CD4-positive, alpha-beta T cell treated with Interleukin-2 at 100 ng/mL for 4 hours (primary cell): ENCODE results near the gene TRABD2A.
"Not testable (repeated sequence)": the region's sequence is repeated elsewhere in the genome, so short reads cannot be mapped to it uniquely, and the experiment has no call there.

Experiments
- DNase-seq: peaks from one replicate; pipeline ENCODE4 v3.0.0-alpha.2; 2020; ENCODE audit warnings: low spot score

TRABD2A gene

DNA sequence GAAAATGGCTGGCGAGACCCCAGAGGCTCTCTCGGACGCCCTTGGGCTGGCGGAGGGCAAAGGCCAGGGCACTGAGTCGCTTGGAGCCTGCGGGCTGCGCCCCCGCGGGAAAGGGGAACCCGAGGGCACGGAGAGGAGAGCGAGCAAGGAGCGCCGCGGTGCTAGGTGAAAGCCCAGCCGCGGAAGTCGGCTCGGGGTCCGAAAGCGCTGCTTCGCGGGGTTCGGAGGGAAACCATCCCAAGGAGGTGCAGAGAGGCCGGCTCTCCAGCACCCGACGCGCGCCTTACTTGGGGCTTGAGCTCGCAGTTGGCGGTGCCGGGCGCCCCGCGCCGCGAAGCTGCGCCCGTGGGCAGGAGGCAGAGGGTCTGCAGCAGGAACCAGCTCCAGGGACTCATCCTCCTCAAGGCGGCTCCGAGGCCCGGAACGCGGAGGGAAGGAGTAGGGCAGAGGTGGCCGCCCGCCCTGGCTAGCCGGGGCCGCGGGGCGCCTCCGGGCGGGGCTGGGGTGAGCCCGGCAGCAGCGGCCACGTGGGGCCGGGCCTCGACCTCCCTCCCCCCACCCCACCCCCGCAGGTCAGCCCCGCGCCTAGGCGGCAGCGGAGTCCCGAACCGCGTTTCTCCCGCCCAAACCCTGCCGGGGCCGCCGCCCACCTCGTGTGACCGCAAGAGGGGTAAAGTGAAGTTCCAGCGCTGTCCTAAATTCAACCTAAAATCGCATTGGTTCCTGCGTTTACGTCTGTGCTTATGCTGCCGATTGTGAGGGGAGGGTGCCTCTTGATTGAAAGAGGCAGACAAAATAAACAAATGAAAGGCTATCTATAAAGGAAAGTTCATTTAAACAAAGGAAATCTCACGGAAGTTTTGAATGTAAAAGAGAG lies at the start of gene TRABD2A:
Gene TRABD2A, minus strand, starts transcription at position 440 of the 877 bp plus-strand sequence. Its CDS starts 45 bp downstream, at position 395.
- DNase-seq = peak; percentile 47

GRCh38 chr2:84927275-84927627 lies 46.4 kb upstream of the TRABD2A start:
- DNase-seq = no peak

GRCh38 chr2:84925724-84926376 lies 45.0 kb upstream of the TRABD2A start:
- peak; percentile 98 for DNase-seq

DNA sequence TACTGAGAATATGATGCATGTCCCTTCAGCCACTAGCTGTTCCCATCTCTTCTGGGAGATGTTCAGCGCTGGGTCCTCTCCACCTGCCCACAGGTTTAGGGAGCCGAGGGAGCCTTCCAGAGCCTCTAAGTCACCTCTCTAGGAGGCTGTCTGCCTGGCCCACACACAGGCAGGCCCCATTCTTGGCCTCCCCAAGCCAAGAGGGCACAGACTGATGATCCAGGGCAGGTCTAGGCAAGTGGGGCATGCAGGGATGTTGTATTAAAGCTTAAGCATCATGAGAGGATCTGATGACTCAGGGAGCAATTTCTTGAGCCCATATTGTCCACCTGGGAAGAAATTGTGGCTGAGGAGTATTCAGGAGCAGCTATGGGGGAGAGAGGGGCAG lies 44.4 kb upstream of the TRABD2A start:
- DNase-seq = no peak

GRCh38 chr2:84924173-84925106 lies 43.6 kb upstream of the TRABD2A start:
- peak; percentile 74 for DNase-seq

DNA sequence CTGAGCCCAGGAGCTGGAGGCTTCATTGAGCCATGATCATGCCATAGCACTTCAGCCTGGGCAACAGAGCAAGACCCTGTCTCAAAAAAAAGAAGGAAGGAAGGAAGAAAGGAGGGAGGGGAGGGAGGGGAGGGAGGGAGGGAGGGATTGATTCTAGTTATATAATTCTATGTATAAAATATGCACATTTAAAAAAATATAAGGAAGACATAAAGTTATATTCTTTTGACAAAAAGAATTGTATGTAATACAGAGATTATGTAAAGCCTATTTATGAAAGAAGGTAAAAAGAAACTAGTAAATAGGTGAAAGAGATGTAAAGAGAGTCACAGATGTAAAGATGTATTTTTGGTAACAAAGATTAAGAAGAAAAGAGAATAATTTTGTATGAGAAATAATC lies 42.1 kb upstream of the TRABD2A start:
- DNase-seq = no peak

DNA sequence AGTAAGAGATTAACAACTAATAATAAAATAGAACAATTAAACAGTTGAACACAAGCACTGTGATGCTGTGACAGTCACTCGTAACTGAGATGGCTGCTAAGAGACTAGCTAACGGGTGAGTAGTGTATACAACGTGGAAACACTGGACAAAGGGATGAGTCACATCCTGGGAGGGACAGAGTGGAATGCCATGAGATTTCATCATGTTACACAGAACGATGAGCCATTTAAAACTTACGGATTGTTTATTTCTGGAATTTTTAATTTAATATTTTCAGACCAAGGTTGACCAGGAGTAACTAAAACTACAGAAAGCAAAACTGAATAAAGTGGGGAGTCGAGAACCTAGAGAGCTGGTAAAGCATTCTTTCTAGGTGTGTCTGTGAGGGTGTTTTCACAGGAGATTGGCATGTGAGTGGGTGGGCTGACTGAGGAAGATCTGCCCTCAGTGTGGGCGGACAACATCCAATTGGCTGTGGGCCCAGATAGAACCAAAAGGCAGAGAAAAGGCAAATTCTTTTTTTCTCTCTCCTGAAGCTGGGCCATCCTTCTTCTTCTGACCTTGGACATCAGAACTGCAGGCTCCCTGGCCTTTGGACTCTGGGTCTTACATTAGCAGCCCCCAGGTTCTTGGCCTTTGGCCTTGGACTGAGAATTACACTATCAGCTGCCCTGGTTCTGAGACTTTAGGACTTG lies 39.1 kb upstream of the TRABD2A start:
- peak; percentile 37 for DNase-seq

DNA sequence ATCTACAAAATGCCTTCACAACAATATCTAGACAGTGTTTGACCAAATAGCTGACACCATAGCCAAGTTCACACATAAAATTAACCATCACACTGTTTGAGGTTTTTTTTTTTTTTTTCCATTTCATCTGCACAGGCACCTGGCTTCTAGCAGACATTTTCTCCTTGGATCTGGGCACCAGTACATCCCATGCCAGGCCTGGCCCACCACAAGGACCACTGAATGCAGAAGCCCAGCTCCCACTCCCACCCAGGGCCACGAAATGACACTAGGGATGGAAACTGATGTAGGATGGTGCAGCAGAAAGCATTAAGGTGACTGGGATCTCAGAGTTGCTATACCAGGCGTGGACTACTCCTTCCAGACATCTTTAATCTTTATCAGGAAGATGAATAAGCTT lies 37.5 kb upstream of the TRABD2A start:
- DNase-seq = no peak

- not testable (repeated sequence) for DNase-seq
These were observed 36.9 kb upstream of the TRABD2A start for GRCh38 chr2:84917821-84918220.

GRCh38 chr2:84915675-84916074 lies 34.8 kb upstream of the TRABD2A start:
- DNase-seq = not testable (repeated sequence)

GRCh38 chr2:84914334-84914733 lies 33.5 kb upstream of the TRABD2A start:
- no peak for DNase-seq

DNA sequence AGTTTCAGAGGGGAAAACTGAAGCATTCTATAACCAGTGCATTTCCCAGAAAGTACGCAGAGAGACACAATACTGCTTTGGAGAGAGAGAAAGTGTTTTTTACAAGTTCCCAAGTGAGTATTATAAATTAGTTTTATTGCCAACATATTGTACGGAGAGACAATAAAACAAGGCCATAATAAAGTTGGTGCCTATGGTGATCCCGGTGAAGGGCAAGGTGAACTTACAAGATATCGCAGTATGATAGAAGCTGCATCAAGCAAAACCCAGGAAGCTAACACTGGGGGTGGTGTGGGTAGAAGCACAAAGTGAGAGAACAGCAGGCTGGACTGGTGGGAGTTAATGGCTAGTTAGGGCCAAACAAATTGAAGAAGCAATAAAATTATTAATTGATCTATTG lies 32.1 kb upstream of the TRABD2A start:
- DNase-seq = no peak

GRCh38 chr2:84911135-84911678 lies 30.3 kb upstream of the TRABD2A start:
- DNase-seq = no peak

- peak; percentile 74 for DNase-seq
These were observed 28.2 kb upstream of the TRABD2A start for GRCh38 chr2:84908948-84909713.

DNA sequence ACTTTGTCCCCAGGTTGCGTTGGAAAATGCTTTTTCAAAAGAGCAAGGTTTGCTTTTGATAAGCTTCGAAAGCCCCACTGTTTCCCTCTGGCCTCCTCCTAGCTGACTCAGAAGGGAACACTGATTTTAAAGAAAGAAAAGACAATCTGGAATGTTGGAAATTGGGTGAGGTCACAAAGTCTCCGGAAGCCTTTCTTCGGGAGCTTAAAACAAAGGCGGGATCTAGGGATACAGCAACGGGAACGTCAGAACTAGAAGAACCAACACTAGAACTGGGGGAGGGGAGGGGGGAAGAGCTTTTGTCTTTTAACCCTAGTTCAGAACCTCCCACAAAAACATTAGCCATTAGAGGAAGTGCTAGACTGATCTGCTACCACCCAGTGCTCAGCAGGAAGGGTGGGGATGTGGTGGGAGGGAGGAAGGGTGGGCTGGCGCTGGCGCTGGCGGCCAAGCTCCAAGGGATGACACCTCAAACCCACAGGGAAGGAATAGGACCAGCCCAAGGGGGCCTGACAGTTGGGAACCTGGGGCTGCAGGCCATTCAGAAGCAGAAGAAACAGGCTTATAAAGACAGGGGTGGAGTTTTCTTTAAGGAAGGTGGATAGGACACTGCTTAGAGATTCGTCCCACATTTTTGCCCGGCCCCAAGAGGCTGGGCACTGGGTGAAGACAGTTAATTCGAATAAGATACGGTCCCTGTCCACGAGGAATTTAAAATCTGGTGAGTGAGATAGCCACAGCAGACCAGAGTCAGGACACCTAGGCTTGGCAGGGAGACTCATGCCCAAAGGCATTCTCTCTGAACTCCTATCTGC lies 26.2 kb upstream of the TRABD2A start:
- DNase-seq = peak; percentile 72

DNA sequence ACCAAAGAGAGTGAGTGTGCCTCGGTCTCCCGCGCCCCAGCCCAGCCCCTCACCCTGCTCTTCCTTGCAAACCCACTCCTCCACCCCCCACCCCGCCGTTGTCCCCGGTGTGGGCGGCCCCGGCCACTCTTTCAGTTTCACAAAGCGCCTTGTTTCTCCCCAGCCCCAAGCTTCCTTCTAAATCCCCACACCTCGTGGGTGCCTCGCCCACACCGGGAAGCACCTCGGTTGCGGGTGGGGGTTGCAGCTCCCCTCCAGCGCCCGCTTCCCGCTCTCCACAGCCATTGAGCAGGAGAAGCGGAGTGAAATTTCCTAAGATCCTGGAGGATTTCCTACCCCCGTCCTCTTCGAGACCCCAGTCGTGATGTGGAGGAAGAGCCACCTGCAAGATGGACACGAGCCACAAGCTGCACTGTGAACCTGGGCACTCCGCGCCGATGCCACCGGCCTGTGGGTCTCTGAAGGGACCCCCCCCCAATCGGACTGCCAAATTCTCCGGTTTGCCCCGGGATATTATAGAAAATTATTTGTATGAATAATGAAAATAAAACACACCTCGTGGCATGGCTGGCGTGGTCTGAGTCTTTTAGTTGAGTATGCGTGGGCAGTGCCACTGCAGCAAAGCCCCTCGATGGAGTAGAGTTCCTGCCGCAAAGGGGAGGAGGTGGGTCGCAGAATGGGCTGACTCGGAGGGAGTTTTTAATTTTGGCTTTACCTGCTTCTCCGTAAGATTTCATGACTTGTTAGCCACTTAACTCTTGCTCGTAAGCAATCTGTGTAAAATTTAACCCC lies 25.4 kb upstream of the TRABD2A start:
- DNase-seq = peak; percentile 51

- peak; percentile 92 for DNase-seq
These were observed 24.6 kb upstream of the TRABD2A start, which contains the start of gene TMSB10 for GRCh38 chr2:84905181-84906107. Gene TMSB10, plus strand, starts transcription at chr2:84905656.

DNA sequence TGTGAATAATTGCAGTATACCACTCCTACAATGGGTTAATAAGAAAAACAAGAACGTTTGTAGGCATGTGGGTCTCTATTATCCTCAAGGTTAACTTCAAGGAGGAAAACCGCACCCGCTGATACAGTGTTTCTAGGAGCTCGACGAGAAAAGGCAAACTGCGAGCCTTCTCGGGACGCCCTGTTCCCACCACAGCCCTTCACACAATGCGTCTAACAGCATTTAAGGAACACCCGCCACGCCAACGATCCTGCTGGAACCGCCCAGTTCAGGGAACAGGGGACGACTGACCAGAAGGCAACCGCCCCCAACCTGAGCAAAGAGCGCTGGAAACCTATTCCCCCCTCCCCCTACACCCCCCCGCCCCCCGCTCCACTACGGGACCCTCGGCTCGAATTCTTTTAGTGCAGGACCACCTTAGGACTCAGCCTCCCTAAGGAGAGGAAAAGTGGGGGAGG lies 23.9 kb upstream of the TRABD2A start:
- DNase-seq = peak; percentile 56
